Measurements from ENCODE around the gene ST6GALNAC5.

Gene ST6GALNAC5

DNA sequence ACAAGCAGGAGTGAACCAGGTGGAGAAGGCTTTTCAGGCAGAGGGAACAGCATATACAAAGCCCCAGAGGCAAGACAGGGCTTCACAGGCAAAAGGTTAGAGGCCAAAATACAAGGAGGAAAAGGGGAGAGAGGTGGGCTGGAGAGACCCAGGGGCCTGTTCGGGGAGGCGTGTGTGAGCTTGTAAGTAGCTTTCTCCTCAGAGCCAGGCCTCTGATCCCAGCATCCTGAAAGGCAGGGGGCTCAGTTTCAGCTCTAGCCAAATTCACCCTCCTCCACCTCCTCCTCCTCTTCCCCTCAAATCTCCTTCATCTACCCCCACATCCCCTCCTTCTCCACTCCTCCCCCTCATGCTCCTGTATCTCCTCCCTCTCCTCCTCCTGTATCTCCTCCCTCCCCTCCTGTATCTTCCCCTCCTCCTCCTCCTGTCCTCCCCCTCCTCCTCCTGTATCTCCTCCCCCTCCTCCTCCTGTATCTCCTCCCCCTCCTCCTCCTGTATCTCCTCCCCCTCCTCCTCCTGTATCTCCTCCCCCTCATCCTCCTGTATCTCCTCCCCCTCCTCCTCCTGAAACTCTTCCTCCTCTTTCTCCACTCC, 148.6 kb downstream of the ST6GALNAC5 start:
- no peak for DNase-seq

DNA sequence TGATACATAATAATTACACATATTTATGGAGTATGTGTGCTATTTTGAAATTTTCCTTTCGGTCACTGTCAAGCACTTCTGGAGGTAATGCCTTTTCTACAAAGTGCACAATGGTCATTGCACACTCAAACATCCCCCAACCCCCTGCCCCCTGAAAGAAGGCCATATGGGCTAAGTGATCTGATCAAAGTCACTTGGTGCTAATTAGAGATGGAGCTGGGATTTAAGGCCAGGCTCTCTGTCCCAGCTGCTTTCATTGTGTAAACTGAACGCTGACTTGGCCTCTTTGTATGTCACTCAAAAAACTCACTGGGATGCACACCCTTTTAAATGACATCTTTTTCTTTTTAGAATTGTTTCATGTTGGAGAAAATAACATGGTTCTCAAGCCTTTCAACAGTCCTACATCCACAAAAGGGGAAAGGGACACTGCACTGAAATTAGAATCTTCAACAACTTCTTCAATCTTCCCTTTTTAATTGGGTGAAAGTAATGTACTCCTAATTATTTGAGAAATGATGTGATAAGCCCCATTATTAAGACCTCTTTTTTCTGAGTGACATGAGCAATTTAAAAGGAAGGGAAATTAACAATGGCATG, 149.2 kb downstream of the ST6GALNAC5 start:
- no peak for DNase-seq

- no peak for DNase-seq
These were observed 151.0 kb downstream of the ST6GALNAC5 start for GRCh38 chr1:77018311-77018710.

DNA sequence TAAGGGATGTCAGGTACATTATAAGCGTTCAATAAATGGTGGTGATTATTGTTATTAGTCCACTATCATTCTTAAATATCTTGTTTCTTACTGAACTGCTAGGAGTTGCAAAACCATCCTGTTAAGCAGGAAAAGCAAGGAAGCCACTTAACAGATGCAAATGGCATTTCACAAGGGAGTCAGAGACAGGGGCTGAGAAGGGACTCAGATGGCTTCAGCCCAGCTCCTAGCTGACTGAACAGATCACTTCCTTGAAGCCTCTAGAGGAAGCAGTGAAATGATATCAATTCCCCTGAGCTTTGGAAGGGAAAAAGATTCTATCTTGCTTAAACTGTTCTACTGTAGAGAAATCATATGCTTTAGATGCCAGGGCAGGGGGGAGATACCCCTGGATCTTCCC, 151.5 kb downstream of the ST6GALNAC5 start:
- no peak for DNase-seq

- no peak for DNase-seq
These were observed 154.5 kb downstream of the ST6GALNAC5 start for GRCh38 chr1:77021732-77022131.

GRCh38 chr1:77024500-77024899, 157.2 kb downstream of the ST6GALNAC5 start:
- DNase-seq: no peak

DNA sequence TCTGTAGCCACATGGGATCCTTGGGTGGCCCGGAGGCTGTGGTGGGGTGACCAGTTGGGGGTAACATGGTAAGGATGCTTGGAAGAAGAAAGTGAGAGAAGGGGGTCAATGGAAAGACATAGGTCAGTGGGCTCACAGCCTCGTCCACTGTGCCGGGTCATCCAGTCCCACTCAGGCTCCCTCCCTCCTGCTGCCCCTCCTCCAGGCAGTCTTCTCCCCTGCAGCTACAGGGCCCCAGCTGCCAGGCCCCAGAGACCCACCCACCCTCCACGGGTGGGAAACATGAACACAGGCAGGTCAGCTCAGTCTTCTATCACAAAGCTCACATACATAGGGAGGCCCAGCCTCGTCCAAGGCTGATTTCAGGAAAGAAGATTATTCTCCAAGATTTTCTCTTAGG, 158.3 kb downstream of the ST6GALNAC5 start:
- DNase-seq: no peak

DNA sequence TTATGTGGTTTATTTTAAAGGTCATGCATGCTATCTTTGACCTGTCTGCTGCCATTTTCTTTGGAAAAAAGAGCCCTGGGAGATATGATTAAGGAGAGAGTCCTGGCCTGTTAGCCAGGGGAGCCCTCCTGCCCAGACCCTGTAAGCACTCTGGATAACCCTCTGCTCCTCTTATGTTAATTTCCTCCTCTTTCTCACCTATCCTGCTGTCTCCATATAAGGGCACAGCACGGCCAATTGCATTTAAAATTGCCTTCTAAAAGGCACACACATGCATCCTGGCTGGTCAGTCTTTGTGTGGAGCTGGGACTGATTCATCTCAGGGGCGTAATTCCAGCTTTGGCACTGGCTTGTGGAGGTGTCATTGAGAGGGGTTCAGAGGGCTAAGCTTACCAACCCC, 158.9 kb downstream of the ST6GALNAC5 start:
- DNase-seq: no peak

DNA sequence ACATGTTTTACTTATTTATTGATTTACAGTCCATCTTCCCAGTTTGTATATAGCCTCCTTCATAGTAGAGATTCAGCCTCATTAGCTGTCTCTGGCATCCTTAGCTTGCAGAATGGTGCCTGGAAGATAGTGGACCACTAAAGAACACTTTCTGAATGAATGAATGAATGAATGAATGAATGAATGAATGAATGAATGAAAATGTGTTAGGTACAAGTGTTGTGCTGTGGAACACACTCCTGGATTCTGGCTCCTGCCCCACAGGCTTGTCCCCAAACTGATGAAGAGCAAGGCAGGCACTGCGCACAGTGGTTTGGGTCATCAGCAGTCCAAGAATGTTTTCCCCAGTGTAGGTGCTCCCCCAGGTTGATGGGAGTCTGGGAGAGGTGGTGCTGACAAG, 159.4 kb downstream of the ST6GALNAC5 start:
- no peak for DNase-seq

DNA sequence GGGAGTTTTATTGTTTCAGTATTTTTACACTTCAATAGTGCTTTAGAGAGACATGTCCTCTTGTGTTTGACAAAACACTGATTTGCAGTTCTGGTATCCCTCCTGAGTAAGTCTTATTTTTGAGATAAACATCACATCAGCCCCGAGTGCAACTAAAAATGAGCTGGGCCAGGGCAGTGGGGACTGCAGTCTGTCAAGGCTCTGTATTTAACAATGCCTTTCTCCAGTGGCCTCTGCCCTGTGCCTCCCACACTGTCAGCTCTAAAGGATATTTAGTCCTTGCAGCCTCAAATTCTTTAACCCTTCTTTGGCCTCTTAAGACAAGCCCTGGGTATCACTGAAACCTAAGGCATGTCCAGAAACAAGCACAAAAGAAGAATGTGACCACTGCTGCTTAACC, 160.6 kb downstream of the ST6GALNAC5 start:
- DNase-seq: no peak

DNA sequence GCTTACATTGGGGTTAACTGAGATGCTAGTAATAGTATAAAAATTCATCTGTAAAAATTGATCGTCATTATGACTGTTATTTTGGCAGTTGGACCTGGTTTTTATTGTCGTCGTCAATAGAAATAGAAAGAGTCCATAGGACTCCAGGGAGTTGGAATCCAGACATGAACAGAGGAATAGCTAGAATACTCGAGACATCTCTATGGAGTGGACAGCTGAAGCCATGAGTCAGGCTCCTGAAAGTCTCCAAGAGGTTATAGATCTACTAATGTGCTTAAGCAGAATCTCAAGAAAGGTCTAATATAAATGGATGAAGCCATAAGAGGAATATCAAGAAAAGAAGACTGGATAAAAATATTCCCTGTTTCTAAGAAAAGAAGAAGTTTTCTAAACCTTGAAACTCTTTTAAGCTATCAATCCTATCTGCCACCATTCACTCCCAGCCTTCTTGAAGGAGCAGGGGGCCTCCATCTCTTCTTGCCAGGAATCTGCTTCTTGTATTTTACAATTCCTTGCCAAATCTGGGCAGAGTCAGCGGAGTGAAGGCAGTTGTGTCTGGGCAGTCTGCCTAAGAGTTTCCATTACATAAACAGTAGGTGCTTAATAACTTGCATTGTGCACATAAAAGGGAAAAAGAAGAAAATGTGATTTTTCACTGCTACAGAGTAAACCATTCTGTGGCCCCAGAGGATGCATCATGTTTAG, 163.3 kb downstream of the ST6GALNAC5 start:
- no peak for DNase-seq

DNA sequence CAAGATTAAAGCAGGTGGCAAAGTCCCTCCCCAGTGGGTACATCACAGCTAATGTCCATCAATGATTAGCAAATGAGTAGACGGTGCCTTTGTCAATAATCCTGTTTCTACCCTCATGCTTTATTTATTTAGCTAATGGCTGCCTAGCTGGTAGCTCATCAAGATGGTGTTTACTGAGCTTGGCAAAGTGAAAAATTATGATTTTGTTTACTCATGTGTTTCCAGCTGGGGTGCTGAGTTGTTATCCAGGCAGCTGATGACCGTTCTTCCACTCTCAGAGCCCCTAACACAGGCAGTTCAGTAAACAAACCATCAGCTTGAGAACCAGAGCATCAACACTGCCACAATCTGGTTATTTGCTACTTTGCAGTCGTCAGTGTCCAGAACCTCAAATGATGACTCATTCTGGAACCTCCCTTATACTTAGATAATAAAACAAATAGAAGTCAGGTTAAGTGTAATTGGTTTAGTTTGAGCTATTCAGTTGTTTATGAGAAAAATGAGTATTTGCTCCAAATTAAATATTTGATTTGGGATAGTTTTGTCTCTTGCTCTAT, 163.9 kb downstream of the ST6GALNAC5 start:
- no peak for DNase-seq

- DNase-seq: no peak
These were observed 169.3 kb downstream of the ST6GALNAC5 start for GRCh38 chr1:77036560-77036959.

DNA sequence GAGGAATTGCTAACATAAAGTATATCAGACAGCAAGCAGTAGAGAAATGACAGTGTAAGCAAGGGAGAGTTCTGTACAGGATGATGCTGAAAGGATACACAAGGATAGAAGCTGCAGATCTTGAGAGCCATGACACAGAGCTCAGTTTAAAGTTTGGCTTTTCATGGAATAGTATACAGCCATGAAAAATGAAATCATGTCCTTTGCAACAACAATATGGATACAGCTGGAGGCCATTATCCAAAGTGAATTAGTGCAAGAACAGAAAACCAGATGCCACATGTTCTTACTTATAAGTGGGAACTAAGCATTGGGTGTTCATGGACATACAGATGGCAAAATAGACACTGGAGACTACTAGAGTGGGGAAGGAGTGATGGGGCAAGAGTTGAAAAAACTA, 169.8 kb downstream of the ST6GALNAC5 start:
- DNase-seq: no peak

- no peak for DNase-seq
These were observed 170.7 kb downstream of the ST6GALNAC5 start for GRCh38 chr1:77038000-77038399.

- no peak for DNase-seq
These were observed 171.8 kb downstream of the ST6GALNAC5 start for GRCh38 chr1:77039111-77039510.

DNA sequence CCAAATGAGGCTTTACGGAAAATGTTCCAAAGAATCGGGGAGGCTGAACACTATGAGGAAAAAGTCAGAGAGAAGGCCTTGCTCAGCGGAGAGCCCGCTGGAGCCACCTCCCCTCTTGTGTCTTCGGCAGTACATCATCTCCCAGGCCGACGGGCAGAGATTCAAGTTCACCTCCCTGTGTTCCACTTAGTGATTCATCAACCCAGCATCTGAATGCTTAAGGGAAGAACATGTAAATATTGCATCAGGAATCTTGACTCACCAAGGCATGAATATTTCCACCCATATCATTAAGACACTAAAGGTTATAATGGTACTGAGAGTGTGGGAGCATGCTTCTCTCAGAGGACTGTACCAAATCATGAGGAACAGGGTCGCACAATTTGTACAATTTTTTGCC, 172.5 kb downstream of the ST6GALNAC5 start:
- DNase-seq: no peak

DNA sequence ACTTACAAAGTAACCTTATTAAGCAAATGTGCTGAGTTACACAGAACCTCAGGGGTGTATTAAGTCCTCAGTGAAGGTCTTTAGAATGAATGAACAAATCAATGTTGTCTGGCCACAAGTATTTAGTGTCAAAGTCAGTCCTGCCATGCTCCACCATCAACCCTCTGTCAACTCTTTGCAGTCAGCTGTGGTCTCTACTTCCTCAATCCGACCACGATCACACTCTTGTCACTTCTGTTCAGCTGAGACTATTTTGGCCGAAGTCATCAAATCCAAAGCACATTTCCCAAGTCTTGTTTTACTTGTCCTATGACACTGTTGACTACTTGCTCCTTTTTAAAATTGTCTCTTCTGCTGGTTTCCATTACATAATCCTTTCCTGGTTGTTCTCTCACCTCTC, 173.5 kb downstream of the ST6GALNAC5 start:
- no peak for DNase-seq

DNA sequence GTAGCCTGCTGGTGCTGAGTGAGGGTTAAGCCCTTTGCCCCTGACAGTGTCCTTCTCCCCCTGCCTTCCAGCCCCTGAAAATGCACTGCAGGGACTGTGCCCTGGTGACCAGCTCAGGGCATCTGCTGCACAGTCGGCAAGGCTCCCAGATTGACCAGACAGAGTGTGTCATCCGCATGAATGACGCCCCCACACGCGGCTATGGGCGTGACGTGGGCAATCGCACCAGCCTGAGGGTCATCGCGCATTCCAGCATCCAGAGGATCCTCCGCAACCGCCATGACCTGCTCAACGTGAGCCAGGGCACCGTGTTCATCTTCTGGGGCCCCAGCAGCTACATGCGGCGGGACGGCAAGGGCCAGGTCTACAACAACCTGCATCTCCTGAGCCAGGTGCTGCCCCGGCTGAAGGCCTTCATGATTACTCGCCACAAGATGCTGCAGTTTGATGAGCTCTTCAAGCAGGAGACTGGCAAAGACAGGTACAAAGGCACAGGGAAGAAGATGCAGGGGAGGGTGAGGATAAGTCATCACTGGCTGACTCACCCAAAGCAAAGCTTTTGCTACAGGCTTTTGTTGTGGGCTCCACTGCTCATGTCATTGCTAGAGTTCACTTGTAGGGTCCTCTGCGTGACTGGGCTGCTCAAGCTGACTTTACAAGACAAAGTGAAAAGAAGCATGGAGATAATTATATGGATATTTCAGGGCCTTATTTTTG, 177.0 kb downstream of the ST6GALNAC5 start:
- no peak for DNase-seq

DNA sequence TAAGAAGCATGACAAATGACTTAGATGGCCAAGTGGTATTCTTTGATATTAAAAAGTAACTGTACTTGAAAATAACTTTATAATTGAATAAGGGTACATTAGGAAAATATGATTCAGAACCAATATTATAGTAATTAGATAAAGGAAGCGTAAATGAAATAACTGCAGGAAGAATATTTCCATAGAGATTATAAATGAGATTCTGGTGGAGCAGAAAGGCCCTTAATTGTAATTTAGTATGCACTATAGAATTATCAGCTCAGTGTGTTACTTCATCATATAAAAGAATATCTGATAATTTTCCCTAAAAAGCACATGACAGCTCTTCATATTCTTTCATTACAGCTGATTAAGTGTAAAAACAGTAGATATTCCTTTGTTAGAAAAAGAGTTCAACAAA, 180.3 kb downstream of the ST6GALNAC5 start:
- DNase-seq: no peak

- no peak for DNase-seq
These were observed 180.8 kb downstream of the ST6GALNAC5 start for GRCh38 chr1:77047978-77048614.

DNA sequence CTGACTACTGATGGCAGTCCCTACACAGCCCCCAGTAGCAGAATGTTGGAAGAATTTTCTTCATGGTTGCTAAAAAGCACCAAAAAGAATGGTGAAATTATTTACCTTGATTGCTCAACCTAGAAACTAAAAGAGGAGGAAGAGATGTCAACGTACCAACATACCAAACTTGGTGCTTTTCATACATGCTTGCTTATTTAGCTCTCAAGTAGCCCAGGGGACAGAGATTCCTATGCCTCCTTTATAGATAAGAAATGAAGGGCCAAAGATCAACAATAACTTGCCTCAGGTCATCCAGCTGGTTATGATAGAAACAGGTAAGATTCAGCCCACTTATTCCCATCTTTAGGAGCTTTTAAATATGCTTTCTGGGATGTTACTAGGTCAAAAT, 181.3 kb downstream of the ST6GALNAC5 start:
- DNase-seq: no peak

- no peak for DNase-seq
These were observed 184.1 kb downstream of the ST6GALNAC5 start for GRCh38 chr1:77051425-77051824.
